GM19239 (cell line): ENCODE data around the gene MRPL20.

Experiments used
- DNase-seq: peaks from one replicate; pipeline ENCODE4 v3.0.0; 2011; ENCODE audit warnings: low spot score; ENCODE audit not compliant: insufficient read length
- FAIRE-seq: peaks from 2 replicates; lab custom pipeline; 2011; peaks lifted over from hg19 to GRCh38; lab: Jason Lieb, UNC

The MRPL20 gene

DNA sequence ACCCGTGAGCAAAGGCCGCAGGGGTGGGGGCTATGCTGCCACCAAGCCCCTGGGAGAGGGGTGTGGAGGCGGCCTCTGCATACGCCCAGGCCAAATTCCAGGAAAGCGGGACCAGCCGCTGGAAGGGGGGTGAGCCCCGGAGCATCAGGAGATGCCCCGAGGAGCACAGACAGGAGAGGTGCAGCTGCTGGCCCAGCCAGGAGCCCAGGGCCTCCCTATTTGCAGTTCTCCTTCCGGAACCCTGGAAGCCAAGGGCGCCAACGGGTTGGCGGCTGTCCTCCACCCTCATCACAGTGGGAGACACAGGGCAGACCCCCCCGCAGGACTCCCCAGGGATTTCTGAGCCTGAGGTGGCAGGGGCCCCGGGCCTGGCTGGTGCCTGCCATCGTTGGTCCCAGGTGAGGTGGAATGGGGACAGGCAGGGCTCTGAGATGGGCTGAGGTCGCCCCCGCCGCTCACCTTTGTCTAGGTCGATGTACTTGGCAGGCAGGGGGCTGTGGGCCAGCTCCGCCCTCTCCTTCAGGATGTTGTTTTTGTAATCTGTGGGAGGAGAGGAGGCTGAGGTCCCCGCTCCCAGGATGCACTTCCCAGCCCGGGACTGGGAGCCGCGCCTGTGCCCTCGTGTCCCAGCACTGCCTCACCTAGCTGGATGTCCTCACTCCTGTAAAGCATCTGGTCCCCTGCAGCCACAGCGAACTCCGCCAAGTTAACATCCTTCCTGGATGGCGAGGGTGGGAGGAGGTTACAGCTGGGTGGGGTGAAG, 53.5 kb downstream of the MRPL20 start:
- FAIRE-seq (no peak), DNase-seq (no peak)

DNA sequence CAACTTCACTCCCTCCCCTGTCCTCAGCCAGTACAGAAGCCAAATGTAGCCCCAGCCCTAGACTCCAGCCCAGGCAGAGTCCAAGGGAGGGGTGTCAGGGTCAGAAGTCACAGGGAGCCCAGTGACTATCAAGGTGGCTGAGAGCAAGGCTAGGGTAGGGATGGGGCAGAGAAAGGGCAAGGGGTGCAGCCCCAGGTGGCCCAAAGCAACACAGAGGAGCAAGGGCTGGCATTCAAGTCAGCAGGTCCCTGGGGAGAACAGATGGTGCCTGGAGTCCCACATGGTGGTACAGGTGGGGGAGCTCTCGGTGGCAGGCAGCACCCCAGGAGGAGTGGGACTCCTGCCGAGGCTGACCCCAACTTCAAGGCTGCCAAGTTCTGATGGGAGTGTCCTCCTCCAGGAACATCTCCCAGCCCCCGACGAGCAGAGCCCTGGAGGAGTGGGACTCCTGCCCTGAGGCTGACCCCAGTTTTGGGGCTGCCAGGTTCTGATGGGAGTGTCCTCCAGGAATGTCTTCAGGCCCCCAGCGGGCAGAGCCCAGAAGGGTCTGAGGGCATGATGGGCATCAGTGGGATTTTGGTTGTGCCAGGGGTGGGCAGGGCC, 54.2 kb downstream of the MRPL20 start:
- FAIRE-seq (no peak), DNase-seq (no peak)
